Spleen (tissue), 11 donors: ENCODE data around the gene WDR59. TPM values are rescaled to one million over a fixed set of nuclear protein-coding genes. Genes with fewer than 3 reads are reported as not detected.

Experiments
- DNase-seq: peaks from one replicate; pipeline ENCODE4 v3.0.0-alpha.2; 2020
- H3K27ac ChIP-seq, 8 donors: fragments of 200-600 bp; sonication (generic) in 7 of 8; 1 replicate in 4 of 8; 2 replicates in 4 of 8; pipeline versions ENCODE4 v1.5.0 to v1.8.0; 2016 to 2021; ENCODE audit warnings: inconsistent platforms in 4 of 8, mild to moderate bottlenecking in 4 of 8, moderate library complexity in 1 of 8
- H3K27me3 ChIP-seq, 7 donors: fragments of 200-600 bp; sonication (generic) in 6 of 7; replicated peaks in 1 of 7; 1 replicate in 4 of 7; 2 replicates in 3 of 7; pipeline versions ENCODE4 v1.5.0 to v1.8.0; 2016 to 2021; ENCODE audit warnings: inconsistent platforms in 3 of 7, mild to moderate bottlenecking in 1 of 7
- H3K36me3 ChIP-seq, 6 donors: fragments of 200-600 bp; sonication (generic) in 5 of 6; 1 replicate in 4 of 6; 2 replicates in 2 of 6; pipeline versions ENCODE4 v1.5.0 to v1.8.0; 2016 to 2021; ENCODE audit warnings: inconsistent platforms in 2 of 6
- H3K4me1 ChIP-seq, 6 donors: fragments of 200-600 bp; sonication (generic) in 5 of 6; 1 replicate in 3 of 6; 2 replicates in 3 of 6; pipeline versions ENCODE4 v1.5.0 to v1.8.0; 2016 to 2021; ENCODE audit warnings: inconsistent platforms in 3 of 6
- H3K4me3 ChIP-seq, 8 donors: fragments of 200-600 bp; sonication (generic) in 7 of 8; 1 replicate in 4 of 8; 2 replicates in 4 of 8; pipeline versions ENCODE4 v1.5.0 to v1.8.0; 2016 to 2021; ENCODE audit warnings: inconsistent platforms in 4 of 8, mild to moderate bottlenecking in 4 of 8, moderate library complexity in 2 of 8
- H3K9me3 ChIP-seq, 8 donors: fragments of 200-600 bp; sonication (generic) in 7 of 8; 1 replicate in 4 of 8; 2 replicates in 4 of 8; pipeline versions ENCODE4 v1.5.0 to v1.8.0; 2016 to 2021; ENCODE audit warnings: inconsistent platforms in 4 of 8
- POLR2A ChIP-seq, 3 donors: fragments of 450-650 bp; IDR thresholded peaks; one replicate each; pipeline ENCODE4 v1.5.1; 2017; ENCODE audit warnings: antibody characterized with exemption in 3 of 3, mild to moderate bottlenecking in 1 of 3
- POLR2AphosphoS5 ChIP-seq, 3 donors: sonication (generic); formaldehyde crosslinking; IDR thresholded peaks; one replicate each; pipeline ENCODE4 v1.5.1; 2017; ENCODE audit warnings: antibody characterized with exemption in 3 of 3
- WGBS, 5 donors: extraction: QIAGEN DNeasy Blood & Tissue Kit in 3 of 5; methylation state at CpG; one replicate each; pipeline versions ENCODE4 v1.1.5 to v1.1.7; 2013 to 2018; 5-methylcytosine and 5-hydroxymethylcytosine counted together
- intact Hi-C: fragments of 100-400 bp; cut with DNase I; formaldehyde crosslinking; loops from one replicate; pipeline ENCODE4 v1.15.0; 2023; ENCODE audit warnings: low total_unique reads
- polyA plus RNA-seq, 3 donors: library from polyadenylated mRNA; stranded (reverse); fragments of 200-250 nt; gene quantifications; one replicate each; pipeline ENCODE4 v1.2.1, GENCODE V29; 2013
- total RNA-seq, 7 donors: library from RNA; depleted of rRNA in 3 of 7; stranded (reverse); fragments of >200 nt in 3 of 7; fragmentation: NEBNext Ultra II Directional in 4 of 7; extraction: Animal tissue kit (Norgen Biotek cat#: 25700) in 4 of 7; gene quantifications; one replicate each; pipeline versions ENCODE4 v1.1.0 to v1.2.1, GENCODE V29; 2016 to 2021
- TF ChIP-seq, protein P1 (sequence below), 11 experiments: fragments of 200-600 bp in 7 of 11; fragments of 450-650 bp in 4 of 11; sonication (generic) in 4 of 11; IDR thresholded peaks in 8 of 11; conservative IDR thresholded peaks in 3 of 11; 1 replicate in 7 of 11; 2 replicates in 4 of 11; pipeline versions ENCODE4 v1.4.0 to v1.8.0; 2016 to 2021; ENCODE audit warnings: antibody characterized with exemption in 11 of 11, inconsistent platforms in 4 of 11, mild to moderate bottlenecking in 1 of 11
- donor health status: healthy with polysubstance abuse.
- donor health status: DM: no; HTN: no; CAD: no; lungs with moderate emphysema.
- donor health status: DM: no; HTN: no; CAD: no.
- donor health status: Bipolar disorder and iron deficiency.
- donor health status: healthy.
- donor health status: DM: no; HTN: no; CAD: no.
- donor health status: DM: yes; HTN: yes; CAD: no.

Gene WDR59
- total and polyA plus RNA-seq, 10 donors: 18.1 to 76.7 (median 46.4) TPM

- H3K4me3 ChIP-seq: no peak overlapping the region
- H3K9me3 ChIP-seq: no peaks in the 10 kb centered on the region
- peaks cover 0 to 100% (median 63%) of the 10 kb centered on the region in 6 donors for H3K36me3 ChIP-seq
- no peaks in the 10 kb centered on the region for H3K27me3 ChIP-seq
- no peaks in the 10 kb centered on the region for H3K4me1 ChIP-seq
- no peak overlapping the region for H3K27ac ChIP-seq
- 77 to 91% (median 89%) methylated on average over 4 of the region's 4 CpGs for WGBS, 5 donors
- DNase-seq: no peak
- intact Hi-C loops: no loop called here
- TF ChIP-seq POLR2A (IDR thresholded peaks at IDR 0.05) (no peak), POLR2AphosphoS5 (IDR thresholded peaks at IDR 0.05) (no peak)
- TF ChIP-seq, protein P1, sequence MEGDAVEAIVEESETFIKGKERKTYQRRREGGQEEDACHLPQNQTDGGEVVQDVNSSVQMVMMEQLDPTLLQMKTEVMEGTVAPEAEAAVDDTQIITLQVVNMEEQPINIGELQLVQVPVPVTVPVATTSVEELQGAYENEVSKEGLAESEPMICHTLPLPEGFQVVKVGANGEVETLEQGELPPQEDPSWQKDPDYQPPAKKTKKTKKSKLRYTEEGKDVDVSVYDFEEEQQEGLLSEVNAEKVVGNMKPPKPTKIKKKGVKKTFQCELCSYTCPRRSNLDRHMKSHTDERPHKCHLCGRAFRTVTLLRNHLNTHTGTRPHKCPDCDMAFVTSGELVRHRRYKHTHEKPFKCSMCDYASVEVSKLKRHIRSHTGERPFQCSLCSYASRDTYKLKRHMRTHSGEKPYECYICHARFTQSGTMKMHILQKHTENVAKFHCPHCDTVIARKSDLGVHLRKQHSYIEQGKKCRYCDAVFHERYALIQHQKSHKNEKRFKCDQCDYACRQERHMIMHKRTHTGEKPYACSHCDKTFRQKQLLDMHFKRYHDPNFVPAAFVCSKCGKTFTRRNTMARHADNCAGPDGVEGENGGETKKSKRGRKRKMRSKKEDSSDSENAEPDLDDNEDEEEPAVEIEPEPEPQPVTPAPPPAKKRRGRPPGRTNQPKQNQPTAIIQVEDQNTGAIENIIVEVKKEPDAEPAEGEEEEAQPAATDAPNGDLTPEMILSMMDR (IDR thresholded peaks at IDR 0.05 in 8 of 11, conservative IDR thresholded peaks at IDR 0.05 in 3 of 11): no peak
These were observed 41.7 kb downstream of the WDR59 start for GRCh38 chr16:74942977-74943918.

- intact Hi-C loops: no loop called here
- DNase-seq: no peak
- no peaks in the 10 kb centered on the region for H3K4me1 ChIP-seq
- H3K27me3 ChIP-seq: no peaks in the 10 kb centered on the region
- no peak for TF ChIP-seq POLR2A (IDR thresholded peaks at IDR 0.05)
- TF ChIP-seq POLR2AphosphoS5 (IDR thresholded peaks at IDR 0.05): no peak
- TF ChIP-seq, protein P1 (IDR thresholded peaks at IDR 0.05 in 8 of 11, conservative IDR thresholded peaks at IDR 0.05 in 3 of 11): no peak
- H3K27ac ChIP-seq: no peak overlapping the region
- no peak overlapping the region for H3K4me3 ChIP-seq
- H3K9me3 ChIP-seq: no peaks in the 10 kb centered on the region
- 92 to 97% (median 95%) methylated on average over 8 of the region's 8 CpGs for WGBS, 5 donors
- peaks cover 0 to 100% (median 63%) of the 10 kb centered on the region in 6 donors for H3K36me3 ChIP-seq
These were observed 42.4 kb downstream of the WDR59 start for GRCh38 chr16:74942566-74942965.

DNA sequence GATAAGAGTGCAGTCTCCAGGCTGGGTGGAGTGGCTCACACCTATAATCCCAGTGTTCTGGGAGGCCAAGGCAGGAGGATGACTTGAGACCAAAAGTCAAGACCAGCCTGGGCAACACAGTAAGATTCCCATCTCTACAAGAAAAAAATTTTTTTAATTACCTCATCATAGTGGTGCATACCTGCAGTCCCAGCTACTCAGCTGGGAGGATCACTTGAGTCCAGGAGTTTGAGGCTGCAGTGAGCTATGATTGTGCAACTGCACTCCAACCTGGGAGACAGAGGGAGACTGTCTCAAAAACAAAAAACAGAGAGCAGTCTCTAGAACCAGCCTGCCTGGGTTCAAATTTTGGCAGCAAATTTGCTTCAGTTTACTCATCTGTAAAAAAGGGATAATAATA lies 45.2 kb downstream of the WDR59 start:
- DNase-seq: no peak
- no peak overlapping the region for H3K27ac ChIP-seq
- no peaks in the 10 kb centered on the region for H3K9me3 ChIP-seq
- TF ChIP-seq POLR2AphosphoS5 (IDR thresholded peaks at IDR 0.05): no peak
- TF ChIP-seq, protein P1 (IDR thresholded peaks at IDR 0.05 in 8 of 11, conservative IDR thresholded peaks at IDR 0.05 in 3 of 11): no peak
- no peak for TF ChIP-seq POLR2A (IDR thresholded peaks at IDR 0.05)
- intact Hi-C loops: no loop called here
- H3K4me1 ChIP-seq: no peaks in the 10 kb centered on the region
- H3K27me3 ChIP-seq: no peaks in the 10 kb centered on the region
- H3K36me3 ChIP-seq: peaks cover 0 to 99% (median 57%) of the 10 kb centered on the region in 6 donors
- H3K4me3 ChIP-seq: no peak overlapping the region

- intact Hi-C loops: no loop called here
These were observed 47.9 kb downstream of the WDR59 start for GRCh38 chr16:74936902-74937560.

More at GRCh38 chr16:74936902-74937560, 47.9 kb downstream of the WDR59 start:
- TF ChIP-seq, protein P1 (IDR thresholded peaks at IDR 0.05 in 8 of 11, conservative IDR thresholded peaks at IDR 0.05 in 3 of 11): no peak
- no peak for TF ChIP-seq POLR2A (IDR thresholded peaks at IDR 0.05)
- no peak for TF ChIP-seq POLR2AphosphoS5 (IDR thresholded peaks at IDR 0.05)
- DNase-seq: no peak
- 70 to 81% (median 75%) methylated on average over 7 of the region's 7 CpGs for WGBS, 5 donors
- H3K4me3 ChIP-seq: no peak overlapping the region
- no peak overlapping the region for H3K27ac ChIP-seq
- H3K27me3 ChIP-seq: no peaks in the 10 kb centered on the region
- no peaks in the 10 kb centered on the region for H3K9me3 ChIP-seq
- no peaks in the 10 kb centered on the region for H3K4me1 ChIP-seq
- H3K36me3 ChIP-seq: peaks cover 0 to 99% (median 45%) of the 10 kb centered on the region in 6 donors
